Endothelial cell (in vitro differentiated cells): Measurements from ENCODE around the gene PRR7. TPM values are rescaled to one million over a fixed set of nuclear protein-coding genes. Genes with fewer than 3 reads are reported as not detected.

ENCODE experiments used
- DNase-seq: peaks from one replicate; pipeline ENCODE4 v3.0.0; 2021; ENCODE audit warnings: low spot score
- H3K27ac Mint-ChIP-seq: one replicate; pipeline ENCODE4 v1.8.0; 2021; ENCODE audit warnings: mixed read lengths, inconsistent platforms; ENCODE audit not compliant: unreplicated experiment
- H3K27me3 Mint-ChIP-seq: one replicate; pipeline ENCODE4 v1.8.0; 2021; ENCODE audit warnings: mild to moderate bottlenecking, moderate library complexity, mixed read lengths, inconsistent platforms; ENCODE audit not compliant: unreplicated experiment
- H3K36me3 Mint-ChIP-seq: one replicate; pipeline ENCODE4 v1.8.0; 2021; ENCODE audit warnings: mild to moderate bottlenecking, low read depth, mixed read lengths, inconsistent platforms; ENCODE audit not compliant: unreplicated experiment
- H3K4me1 Mint-ChIP-seq: one replicate; pipeline ENCODE4 v1.8.0; 2021; ENCODE audit warnings: mild to moderate bottlenecking, mixed read lengths, inconsistent platforms; ENCODE audit not compliant: unreplicated experiment
- H3K4me3 Mint-ChIP-seq: one replicate; pipeline ENCODE4 v1.8.0; 2021; ENCODE audit warnings: mild to moderate bottlenecking, mixed read lengths, inconsistent platforms; ENCODE audit not compliant: unreplicated experiment
- H3K9me3 Mint-ChIP-seq: one replicate; pipeline ENCODE4 v1.8.0; 2021; ENCODE audit warnings: mixed read lengths, inconsistent platforms; ENCODE audit not compliant: unreplicated experiment
- total RNA-seq: library from RNA; stranded (reverse); fragmentation: NEBNext Ultra II Directional; extraction: Animal tissue kit (Norgen Biotek cat#: 25700); gene quantifications from one replicate; pipeline ENCODE4 v1.2.1, GENCODE V29; 2021; ENCODE audit not compliant: unreplicated experiment
- TF ChIP-seq, protein P1 (sequence below): fragments of 200-600 bp; sonication (generic); IDR thresholded peaks from one replicate; pipeline ENCODE4 v1.5.0; 2021; ENCODE audit warnings: antibody characterized with exemption; ENCODE audit not compliant: unreplicated experiment

Gene PRR7
- total RNA-seq, 1 donor from 2014 or later: 0.97 TPM

DNA sequence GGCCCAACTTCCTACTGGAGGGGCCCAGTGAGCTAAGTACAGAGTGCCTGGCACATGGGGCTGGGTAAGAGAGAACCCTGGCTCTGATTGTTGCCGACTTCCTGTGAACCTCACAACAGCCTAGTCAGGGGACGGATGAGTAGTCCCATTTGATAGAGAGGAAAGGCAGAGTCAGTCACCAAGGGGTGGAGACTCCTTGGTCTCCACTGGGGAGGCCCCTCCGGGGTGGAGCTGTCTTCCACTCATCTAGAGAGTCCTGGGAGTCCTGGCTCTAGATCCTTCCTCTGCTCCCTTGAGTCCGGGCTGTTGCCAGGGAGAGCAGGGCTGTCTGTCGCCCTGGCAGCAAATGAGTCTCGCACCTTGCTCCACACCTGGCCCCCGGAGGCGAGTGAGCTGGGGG lies 12.2 kb upstream of the PRR7 start:
- TF ChIP-seq, protein P1, sequence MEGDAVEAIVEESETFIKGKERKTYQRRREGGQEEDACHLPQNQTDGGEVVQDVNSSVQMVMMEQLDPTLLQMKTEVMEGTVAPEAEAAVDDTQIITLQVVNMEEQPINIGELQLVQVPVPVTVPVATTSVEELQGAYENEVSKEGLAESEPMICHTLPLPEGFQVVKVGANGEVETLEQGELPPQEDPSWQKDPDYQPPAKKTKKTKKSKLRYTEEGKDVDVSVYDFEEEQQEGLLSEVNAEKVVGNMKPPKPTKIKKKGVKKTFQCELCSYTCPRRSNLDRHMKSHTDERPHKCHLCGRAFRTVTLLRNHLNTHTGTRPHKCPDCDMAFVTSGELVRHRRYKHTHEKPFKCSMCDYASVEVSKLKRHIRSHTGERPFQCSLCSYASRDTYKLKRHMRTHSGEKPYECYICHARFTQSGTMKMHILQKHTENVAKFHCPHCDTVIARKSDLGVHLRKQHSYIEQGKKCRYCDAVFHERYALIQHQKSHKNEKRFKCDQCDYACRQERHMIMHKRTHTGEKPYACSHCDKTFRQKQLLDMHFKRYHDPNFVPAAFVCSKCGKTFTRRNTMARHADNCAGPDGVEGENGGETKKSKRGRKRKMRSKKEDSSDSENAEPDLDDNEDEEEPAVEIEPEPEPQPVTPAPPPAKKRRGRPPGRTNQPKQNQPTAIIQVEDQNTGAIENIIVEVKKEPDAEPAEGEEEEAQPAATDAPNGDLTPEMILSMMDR: no peak
- no peak for DNase-seq
- H3K4me3 Mint-ChIP-seq: no peak overlapping the region
- H3K27ac Mint-ChIP-seq: no peak overlapping the region
- H3K9me3 Mint-ChIP-seq: no peaks in the 10 kb centered on the region
- H3K27me3 Mint-ChIP-seq: peaks cover 15% of the 10 kb centered on the region
- H3K4me1 Mint-ChIP-seq: no peaks in the 10 kb centered on the region
- H3K36me3 Mint-ChIP-seq: peaks cover 20% of the 10 kb centered on the region

DNA sequence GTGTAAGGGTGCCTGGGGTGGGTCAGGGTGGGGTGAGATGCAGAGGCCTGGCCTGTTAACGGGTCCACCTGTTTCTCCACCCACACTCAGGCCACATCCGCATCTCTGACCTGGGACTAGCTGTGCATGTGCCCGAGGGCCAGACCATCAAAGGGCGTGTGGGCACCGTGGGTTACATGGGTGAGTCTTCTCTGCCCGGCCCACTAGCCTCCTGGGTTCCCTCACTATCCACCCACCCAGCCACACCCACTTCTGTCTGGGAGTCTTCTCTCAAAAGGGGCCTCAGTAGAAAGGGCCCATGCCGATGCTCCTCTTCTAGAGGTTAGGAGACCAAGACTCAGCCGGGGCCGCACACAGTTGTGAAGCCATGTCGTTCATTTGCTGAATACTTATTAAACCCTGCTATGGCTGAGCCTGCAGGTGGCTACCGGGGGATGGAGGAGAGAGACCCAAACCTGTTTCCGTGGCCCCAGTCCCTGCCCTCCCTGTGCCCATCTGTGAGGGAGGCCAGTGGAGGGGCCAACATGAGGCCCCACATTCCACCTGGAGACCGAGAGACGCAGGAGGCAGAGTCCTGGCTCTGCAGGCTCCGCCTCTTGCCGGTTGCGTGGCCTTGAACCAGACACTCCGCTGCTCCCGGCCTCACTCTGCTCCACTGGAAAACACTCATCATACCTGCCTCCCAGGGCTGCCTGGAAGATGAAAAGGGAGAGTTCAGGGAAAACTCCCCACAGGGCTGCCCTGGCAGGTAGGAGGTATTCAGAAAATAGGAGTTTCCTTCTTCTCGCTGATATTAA lies 11.5 kb upstream of the PRR7 start:
- TF ChIP-seq, protein P1: no peak
- Mint-ChIP-seq H3K36me3 (peaks cover 26% of the 10 kb centered on the region), H3K9me3 (no peaks in the 10 kb centered on the region), H3K27ac (no peak overlapping the region), H3K27me3 (peaks cover 16% of the 10 kb centered on the region), H3K4me1 (no peaks in the 10 kb centered on the region), H3K4me3 (no peak overlapping the region)
- DNase-seq: no peak

DNA sequence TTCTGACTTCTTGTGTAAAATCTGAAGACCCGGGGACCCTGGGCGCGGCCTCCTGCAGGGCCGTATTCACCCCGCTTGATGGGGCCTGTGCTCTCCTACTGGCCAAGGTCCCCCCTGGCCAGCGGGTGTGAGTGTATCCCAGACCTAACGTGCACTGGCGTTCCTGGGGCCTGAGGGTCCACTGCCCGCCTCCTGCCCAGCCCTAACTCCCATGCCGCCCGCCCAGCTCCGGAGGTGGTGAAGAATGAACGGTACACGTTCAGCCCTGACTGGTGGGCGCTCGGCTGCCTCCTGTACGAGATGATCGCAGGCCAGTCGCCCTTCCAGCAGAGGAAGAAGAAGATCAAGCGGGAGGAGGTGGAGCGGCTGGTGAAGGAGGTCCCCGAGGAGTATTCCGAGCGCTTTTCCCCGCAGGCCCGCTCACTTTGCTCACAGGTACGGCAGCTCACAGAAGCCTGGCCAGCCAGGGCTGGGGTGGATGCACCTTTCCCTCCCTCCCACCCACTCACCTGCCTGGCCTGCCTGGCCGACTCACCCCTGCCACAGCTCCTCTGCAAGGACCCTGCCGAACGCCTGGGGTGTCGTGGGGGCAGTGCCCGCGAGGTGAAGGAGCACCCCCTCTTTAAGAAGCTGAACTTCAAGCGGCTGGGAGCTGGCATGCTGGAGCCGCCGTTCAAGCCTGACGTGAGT lies 10.6 kb upstream of the PRR7 start:
- Mint-ChIP-seq H3K36me3 (peaks cover 26% of the 10 kb centered on the region), H3K9me3 (no peaks in the 10 kb centered on the region), H3K27me3 (peaks cover 16% of the 10 kb centered on the region), H3K4me3 (no peak overlapping the region), H3K27ac (no peak overlapping the region), H3K4me1 (no peaks in the 10 kb centered on the region)
- no peak for DNase-seq
- TF ChIP-seq, protein P1: no peak

DNA sequence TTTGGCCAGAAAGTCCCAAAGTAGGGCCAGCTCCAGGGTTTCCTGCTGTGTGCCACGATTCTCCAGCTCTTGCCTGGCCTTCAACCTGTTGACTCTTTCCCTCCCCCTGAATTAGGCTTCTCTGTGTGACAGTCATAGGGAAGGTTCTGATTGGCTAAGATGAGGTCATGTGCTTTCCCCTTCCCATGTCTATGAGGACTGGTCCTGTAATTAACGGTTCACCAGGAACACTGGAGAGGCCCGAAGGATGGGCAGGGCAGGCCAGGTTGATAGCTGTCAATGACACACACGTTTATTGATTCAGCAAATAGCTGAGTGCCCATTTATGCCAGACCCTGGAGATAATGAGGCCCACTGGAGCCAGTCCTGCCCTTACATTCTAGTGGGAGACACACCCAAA lies 9.0 kb upstream of the PRR7 start:
- peaks cover 31% of the 10 kb centered on the region for H3K36me3 Mint-ChIP-seq
- H3K9me3 Mint-ChIP-seq: no peaks in the 10 kb centered on the region
- H3K4me3 Mint-ChIP-seq: no peak overlapping the region

More for the DNA sequence above, 9.0 kb upstream of the PRR7 start:
- peaks cover 18% of the 10 kb centered on the region for H3K27me3 Mint-ChIP-seq
- H3K4me1 Mint-ChIP-seq: no peaks in the 10 kb centered on the region
- no peak for DNase-seq
- TF ChIP-seq, protein P1: no peak
- no peak overlapping the region for H3K27ac Mint-ChIP-seq
